Measurements from ENCODE around the gene LRP2.

Gene LRP2

DNA sequence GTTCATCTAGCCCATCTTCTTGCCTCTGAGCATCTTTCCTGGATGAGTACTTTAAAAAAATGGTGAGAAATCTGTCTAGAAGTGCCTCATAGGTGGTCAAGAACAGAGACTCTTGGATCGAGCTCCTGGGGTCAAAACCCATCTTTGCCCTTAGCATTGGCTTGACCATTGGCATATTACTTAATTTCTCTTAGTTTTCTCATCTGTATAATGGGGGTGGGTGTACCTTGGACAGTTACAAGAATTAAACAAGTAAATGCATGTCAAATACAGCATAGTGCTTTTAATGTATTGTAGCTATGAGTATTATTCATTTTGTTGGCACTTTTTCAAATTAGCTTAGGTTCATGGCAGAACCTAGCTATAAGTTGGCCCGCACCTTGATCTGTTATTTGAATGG, 256.2 kb downstream of the LRP2 start:
- peaks cover 0 to 3% (median 0%) of the 10 kb centered on the region in 11 experiments; a peak in 1 of 22 replicates for H3K36me3 ChIP-seq
- H3K4me3 ChIP-seq: no peak overlapping the region
- H4K20me1 ChIP-seq: no peaks in the 10 kb centered on the region
- H3K4me1 ChIP-seq: peaks cover 18 to 73% (median 54%) of the 10 kb centered on the region in 10 experiments
- H3K4me2 ChIP-seq: peak overlapping the region in 7 of 11 experiments; percentile 55 to 81 (median 69); a peak in 13 of 22 replicates
- H3K27me3 ChIP-seq: no peaks in the 10 kb centered on the region
- H3K9me3 ChIP-seq (replicated peaks in 1 of 11): 0 out of 22 replicates have a peak, but pooled peaks cover 0 to 5% (median 0%) of the 10 kb centered on the region in 11 experiments
- no peak for TF ChIP-seq Cebpa-rat (IDR thresholded peaks at IDR 0.05)
- peak overlapping the region in 4 of 11 experiments; percentile 3 to 72 (median 52); a peak in 6 of 22 replicates for H3K27ac ChIP-seq
- no peak overlapping the region for H3K9ac ChIP-seq

DNA sequence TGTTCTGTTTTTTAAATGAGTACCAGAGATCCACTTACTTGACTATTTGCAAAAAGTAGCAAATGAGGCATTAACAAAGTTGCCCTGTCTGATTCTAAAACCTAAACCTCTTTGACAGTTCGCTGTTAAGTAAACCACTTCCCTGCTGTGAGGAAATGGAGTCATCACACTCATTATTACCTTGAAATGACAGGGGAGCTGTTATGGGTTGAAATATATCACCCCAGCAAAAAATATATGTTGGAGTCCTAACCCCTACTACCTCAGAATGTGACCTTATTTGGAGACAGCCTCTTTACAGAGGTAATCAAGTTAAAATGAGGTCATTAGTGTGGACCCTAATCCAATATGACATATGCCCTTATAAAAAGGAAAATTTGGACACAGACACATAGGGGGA, 256.9 kb downstream of the LRP2 start:
- Histone ChIP-seq H3K4me1 (peaks cover 25 to 75% (median 54%) of the 10 kb centered on the region in 10 experiments), H3K9me3 (replicated peaks in 1 of 11) (peaks cover 0 to 5% (median 0%) of the 10 kb centered on the region in 11 experiments; a peak in 1 of 22 replicates)

DNA sequence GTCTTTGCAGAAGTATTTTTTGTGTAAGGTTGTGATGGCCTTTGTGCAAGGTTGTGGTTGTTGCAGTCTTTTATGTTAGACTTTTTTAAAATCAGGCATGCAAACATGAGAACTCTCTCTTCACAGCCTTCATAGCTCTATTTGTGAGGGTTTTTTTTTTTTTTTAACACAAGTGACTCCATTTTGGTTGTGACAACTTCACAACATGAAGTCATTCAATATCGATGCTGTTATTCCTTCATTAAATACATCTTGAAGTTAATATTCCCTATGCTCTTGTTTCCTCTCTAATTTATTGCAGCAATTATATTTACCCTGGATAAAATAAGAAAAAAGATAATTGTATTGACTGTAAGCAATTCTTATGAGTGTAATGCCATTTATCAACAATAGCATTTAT, 257.5 kb downstream of the LRP2 start:
- TF ChIP-seq Cebpa-rat (IDR thresholded peaks at IDR 0.05): no peak
- Histone ChIP-seq H3K36me3 (peaks cover 0 to 4% (median 0%) of the 10 kb centered on the region in 11 experiments; a peak in 1 of 22 replicates), H3K4me2 (peak overlapping the region in 2 of 11 experiments; percentile 30 to 69; a peak in 2 of 22 replicates), H3K27ac (0 out of 22 replicates have a peak overlapping the region, but pooled peaks of 1 of the 11 experiments have one; percentile 72), H3K9me3 (replicated peaks in 1 of 11) (peaks cover 0 to 10% (median under 1%) of the 10 kb centered on the region in 11 experiments; a peak in 7 of 22 replicates), H3K4me1 (peaks cover 29 to 75% (median 57%) of the 10 kb centered on the region in 10 experiments), H3K9ac (no peak overlapping the region), H3K27me3 (no peaks in the 10 kb centered on the region), H4K20me1 (no peaks in the 10 kb centered on the region), H3K4me3 (no peak overlapping the region)

More for the DNA sequence above, 256.9 kb downstream of the LRP2 start:
- no peaks in the 10 kb centered on the region for H3K27me3 ChIP-seq
- H4K20me1 ChIP-seq: no peaks in the 10 kb centered on the region
- no peak for TF ChIP-seq Cebpa-rat (IDR thresholded peaks at IDR 0.05)
- peak overlapping the region in 5 of 11 experiments; percentile 30 to 81 (median 69); a peak in 7 of 22 replicates for H3K4me2 ChIP-seq
- peaks cover 0 to 4% (median 0%) of the 10 kb centered on the region in 11 experiments; a peak in 1 of 22 replicates for H3K36me3 ChIP-seq
- H3K27ac ChIP-seq: peak overlapping the region in 3 of 11 experiments; percentile 3 to 72 (median 13); a peak in 5 of 22 replicates
- no peak overlapping the region for H3K4me3 ChIP-seq
- H3K9ac ChIP-seq: no peak overlapping the region

DNA sequence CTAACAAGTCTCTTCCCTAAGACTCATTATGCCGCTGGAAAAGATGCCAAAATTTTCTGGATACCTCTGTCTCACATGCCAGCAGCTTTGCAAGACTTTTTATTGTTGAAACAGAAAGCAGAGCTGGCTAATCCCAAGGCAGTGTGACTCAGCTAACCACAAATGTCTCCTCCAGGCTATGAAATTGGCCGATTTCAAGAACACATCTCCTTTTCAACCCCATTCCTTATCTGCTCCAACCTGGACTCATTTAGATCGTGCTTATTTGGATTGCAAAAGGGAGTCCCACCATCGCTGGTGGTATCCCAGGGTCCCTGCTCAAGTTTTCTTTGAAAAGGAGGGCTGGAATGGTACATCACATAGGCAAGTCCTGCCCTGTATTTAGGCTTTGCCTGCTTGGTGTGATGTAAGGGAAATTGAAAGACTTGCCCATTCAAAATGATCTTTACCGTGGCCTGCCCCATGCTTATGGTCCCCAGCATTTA, 266.7 kb downstream of the LRP2 start:
- Histone ChIP-seq H3K36me3 (peaks cover 0 to 88% (median 3%) of the 10 kb centered on the region in 11 experiments; a peak in 10 of 22 replicates), H3K9ac (peak overlapping the region in 4 of 11 experiments; percentile 14 to 57 (median 20); a peak in 6 of 22 replicates), H3K4me2 (peak overlapping the region; percentile 1 to 81 (median 62); a peak in 19 of 22 replicates), H3K27ac (peak overlapping the region in 7 of 11 experiments; percentile 43 to 75 (median 56); a peak in 16 of 22 replicates), H3K27me3 (no peaks in the 10 kb centered on the region), H3K4me1 (peaks cover 9 to 81% (median 47%) of the 10 kb centered on the region in 10 experiments), H3K4me3 (no peak overlapping the region), H3K9me3 (replicated peaks in 1 of 11) (peaks cover 0 to 43% (median 15%) of the 10 kb centered on the region in 11 experiments; a peak in 15 of 22 replicates), H4K20me1 (no peaks in the 10 kb centered on the region)
- TF ChIP-seq Cebpa-rat (IDR thresholded peaks at IDR 0.05): no peak

DNA sequence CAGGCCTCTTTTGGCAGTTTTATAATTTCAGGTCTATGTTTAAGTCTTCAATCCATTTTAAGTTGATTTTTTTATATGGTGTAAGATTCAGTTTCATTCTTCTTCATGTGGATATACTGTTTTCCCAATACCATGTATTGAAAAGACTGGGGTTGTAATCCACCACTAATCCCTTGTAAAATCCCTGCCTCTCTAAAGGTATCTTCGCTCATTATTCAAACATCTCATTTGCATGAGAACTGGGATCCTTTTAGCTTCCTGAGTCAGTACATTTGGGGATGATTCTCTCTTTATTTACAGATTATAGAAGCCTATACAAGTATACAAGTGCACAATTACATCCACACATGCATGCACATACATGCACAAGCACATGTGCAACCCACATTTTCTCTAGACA, 267.7 kb downstream of the LRP2 start:
- Histone ChIP-seq H3K9me3 (replicated peaks in 1 of 11) (peaks cover 0 to 48% (median 10%) of the 10 kb centered on the region in 11 experiments; a peak in 15 of 22 replicates), H3K9ac (peak overlapping the region in 1 of 11 experiments; percentile 21; a peak in 1 of 22 replicates), H4K20me1 (no peaks in the 10 kb centered on the region), H3K4me3 (no peak overlapping the region), H3K4me1 (peaks cover 0 to 81% (median 46%) of the 10 kb centered on the region in 10 experiments; a peak in 16 of 20 replicates), H3K36me3 (peaks cover 0 to 96% (median 3%) of the 10 kb centered on the region in 11 experiments; a peak in 10 of 22 replicates), H3K27ac (peak overlapping the region in 5 of 11 experiments; percentile 43 to 75 (median 56); a peak in 7 of 22 replicates), H3K4me2 (peak overlapping the region in 7 of 11 experiments; percentile 59 to 81 (median 63); a peak in 13 of 22 replicates), H3K27me3 (no peaks in the 10 kb centered on the region)
- no peak for TF ChIP-seq Cebpa-rat (IDR thresholded peaks at IDR 0.05)

DNA sequence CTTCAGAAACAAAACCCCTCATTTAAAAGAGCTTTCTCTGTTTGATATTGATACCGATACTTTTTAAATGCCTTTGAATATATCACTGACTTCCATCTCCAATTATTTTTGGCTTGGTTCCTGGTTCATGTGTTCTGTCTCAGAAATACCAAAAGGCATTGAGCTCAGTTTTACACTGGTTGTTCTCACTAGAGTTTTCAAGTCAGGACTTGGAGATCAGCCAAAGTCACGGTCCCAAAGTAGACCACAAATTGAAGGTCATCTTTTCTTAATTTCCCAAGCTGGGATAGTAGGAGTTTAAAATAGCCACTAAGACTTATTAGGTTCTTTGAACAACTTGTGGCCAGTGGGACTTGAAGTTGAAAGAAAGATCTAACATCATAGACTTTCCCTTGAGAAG, 268.8 kb downstream of the LRP2 start:
- Histone ChIP-seq H3K4me1 (peaks cover 0 to 83% (median 54%) of the 10 kb centered on the region in 10 experiments; a peak in 16 of 20 replicates), H3K36me3 (peaks cover 0 to 96% (median 3%) of the 10 kb centered on the region in 11 experiments; a peak in 10 of 22 replicates), H3K27ac (no peak overlapping the region), H3K9me3 (replicated peaks in 1 of 11) (peaks cover 0 to 56% (median 0%) of the 10 kb centered on the region in 11 experiments; a peak in 7 of 22 replicates), H3K9ac (no peak overlapping the region), H3K27me3 (no peaks in the 10 kb centered on the region), H3K4me3 (no peak overlapping the region), H4K20me1 (no peaks in the 10 kb centered on the region), H3K4me2 (peak overlapping the region in 3 of 11 experiments; percentile 8 to 80 (median 62); a peak in 3 of 22 replicates)
- no peak for TF ChIP-seq Cebpa-rat (IDR thresholded peaks at IDR 0.05)

DNA sequence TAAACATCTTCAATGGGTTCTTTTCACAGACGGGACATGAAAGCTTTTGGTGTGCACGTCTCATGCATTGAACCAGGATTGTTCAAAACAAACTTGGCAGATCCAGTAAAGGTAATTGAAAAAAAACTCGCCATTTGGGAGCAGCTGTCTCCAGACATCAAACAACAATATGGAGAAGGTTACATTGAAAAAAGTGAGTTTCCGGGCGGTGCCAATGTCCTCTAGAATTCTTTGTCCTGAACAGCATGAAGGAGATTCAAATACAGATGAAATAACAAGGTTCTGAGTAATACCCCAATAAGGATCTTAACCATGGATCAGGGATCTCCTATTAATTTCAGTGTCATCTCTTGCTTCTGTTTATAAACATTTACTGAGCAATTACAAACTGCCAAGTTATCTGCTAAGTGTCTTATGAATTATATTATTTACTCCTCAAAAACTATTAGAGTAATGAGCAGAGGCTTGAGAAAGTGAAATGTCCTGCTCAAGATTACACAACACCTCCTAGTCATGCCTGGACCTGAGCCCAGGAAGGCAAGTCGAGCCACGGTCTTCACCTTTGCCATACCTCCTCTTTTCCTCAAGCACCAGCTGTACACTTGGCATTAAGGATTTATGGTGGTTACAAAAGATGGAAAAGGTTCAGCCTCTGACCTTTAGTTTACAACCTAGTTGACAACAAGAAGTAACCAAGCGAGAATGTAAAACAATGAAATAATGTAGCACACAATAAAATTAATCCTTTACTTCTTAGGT, 270.4 kb downstream of the LRP2 start:
- Histone ChIP-seq H3K36me3 (peaks cover 0 to 96% (median 3%) of the 10 kb centered on the region in 11 experiments; a peak in 10 of 22 replicates), H3K27me3 (no peaks in the 10 kb centered on the region), H4K20me1 (no peaks in the 10 kb centered on the region), H3K27ac (peak overlapping the region in 5 of 11 experiments; percentile 8 to 33 (median 19); a peak in 5 of 22 replicates), H3K4me3 (no peak overlapping the region), H3K9ac (no peak overlapping the region), H3K9me3 (replicated peaks in 1 of 11) (peaks cover 0 to 63% (median 5%) of the 10 kb centered on the region in 11 experiments; a peak in 8 of 22 replicates), H3K4me1 (peaks cover 0 to 97% (median 59%) of the 10 kb centered on the region in 10 experiments; a peak in 16 of 20 replicates), H3K4me2 (peak overlapping the region in 6 of 11 experiments; percentile 6 to 80 (median 18); a peak in 7 of 22 replicates)
- 0 out of 22 replicates have a peak, but pooled peaks of 1 of the 11 experiments have one; percentile 15 for TF ChIP-seq Cebpa-rat (IDR thresholded peaks at IDR 0.05)

DNA sequence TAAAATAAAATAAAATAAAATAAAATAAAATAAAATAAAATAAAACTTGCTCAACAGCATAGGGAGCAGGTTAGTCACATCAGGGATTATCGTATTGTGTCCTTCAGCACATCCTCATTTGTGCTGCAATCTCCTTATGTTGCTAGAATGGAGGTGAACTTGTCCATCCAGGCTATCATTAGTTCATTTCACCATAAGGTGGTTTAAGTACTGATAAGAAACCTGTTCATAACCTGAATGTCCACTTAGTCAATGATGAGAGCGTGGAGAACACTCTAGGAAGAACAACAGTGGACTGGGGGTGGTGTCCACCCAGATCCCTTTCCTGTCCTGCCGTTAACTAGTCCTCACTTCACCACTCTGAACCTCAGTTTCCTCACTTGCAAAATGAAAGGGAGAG, 271.1 kb downstream of the LRP2 start:
- peaks cover 0 to 97% (median 55%) of the 10 kb centered on the region in 10 experiments; a peak in 16 of 20 replicates for H3K4me1 ChIP-seq
- peaks cover 0 to 68% (median 11%) of the 10 kb centered on the region in 11 experiments; a peak in 11 of 22 replicates for H3K9me3 ChIP-seq (replicated peaks in 1 of 11)
- no peak overlapping the region for H3K4me2 ChIP-seq
- 0 out of 22 replicates have a peak overlapping the region, but pooled peaks of 2 of the 11 experiments have one; percentile 8 to 22 for H3K27ac ChIP-seq
- no peak overlapping the region for H3K4me3 ChIP-seq
- H3K9ac ChIP-seq: no peak overlapping the region
- no peaks in the 10 kb centered on the region for H3K27me3 ChIP-seq
- no peak for TF ChIP-seq Cebpa-rat (IDR thresholded peaks at IDR 0.05)
- peaks cover 0 to 96% (median 0%) of the 10 kb centered on the region in 11 experiments; a peak in 11 of 22 replicates for H3K36me3 ChIP-seq
- no peaks in the 10 kb centered on the region for H4K20me1 ChIP-seq

Data from BLaER1 treated with 17β-estradiol and CSF1 and Interleukin-3, amounts not matched to agents 10 nM and 100 nM (cell line).